ENCODE measurements around the gene ZNF652. TPM values are rescaled to one million over a fixed set of nuclear protein-coding genes. Genes with fewer than 3 reads are reported as not detected.
"Not testable (repeated sequence)": the region's sequence is repeated elsewhere in the genome, so short reads cannot be mapped to it uniquely, and the experiment has no call there.

The ZNF652 gene
- total RNA-seq, 3 donors from 2014 or later = 2.8 to 3.2 (median 3.1) TPM

DNA sequence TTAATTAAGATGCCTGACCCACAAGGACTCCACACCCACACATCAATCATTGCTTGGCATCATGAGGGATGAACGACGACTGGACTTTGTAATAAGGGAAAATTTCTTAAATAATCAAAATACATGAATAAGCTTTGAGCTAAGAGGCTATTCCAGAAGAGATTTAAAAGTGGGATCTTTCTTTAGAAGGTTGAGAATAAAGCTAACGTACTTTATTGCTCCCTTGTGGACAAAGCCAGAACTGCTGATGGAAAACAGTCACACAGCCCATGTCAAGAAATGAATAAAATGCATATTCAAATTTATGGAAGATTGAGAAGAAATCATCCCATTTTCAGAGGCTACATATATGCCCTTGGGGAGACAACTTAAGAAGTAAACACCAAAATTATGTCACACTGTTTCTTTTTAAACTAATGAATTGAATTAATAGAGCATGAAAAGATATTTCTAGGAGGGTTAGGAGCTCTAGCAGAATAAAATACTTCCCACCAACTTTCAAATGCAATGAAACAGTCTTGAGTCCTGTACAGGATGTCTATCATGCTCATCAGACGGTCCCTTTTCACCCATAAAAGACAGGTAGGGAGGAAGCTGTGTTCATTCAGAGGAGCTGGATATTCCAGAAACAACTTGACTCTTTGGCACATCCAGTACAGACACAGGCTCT is 71.2 kb downstream of the ZNF652 start:
- H3K36me3 Mint-ChIP-seq (ENCODE audit: insufficient read depth) = peaks cover 2% of the 10 kb centered on the region
- DNase-seq = peak; percentile 7
- H3K27me3 Mint-ChIP-seq (ENCODE audit: low read depth) = no peaks in the 10 kb centered on the region
- no peak for ATAC-seq
- H3K9me3 Mint-ChIP-seq = no peaks in the 10 kb centered on the region
- no peak overlapping the region for H3K4me3 Mint-ChIP-seq
- peaks cover 8% of the 10 kb centered on the region for H3K4me1 Mint-ChIP-seq (ENCODE audit: low read depth)

- DNase-seq (no peak), ATAC-seq (no peak)
- Mint-ChIP-seq H3K27me3 (ENCODE audit: low read depth) (no peaks in the 10 kb centered on the region), H3K9me3 (no peaks in the 10 kb centered on the region), H3K4me1 (ENCODE audit: low read depth) (peaks cover 2% of the 10 kb centered on the region), H3K36me3 (ENCODE audit: insufficient read depth) (peaks cover 2% of the 10 kb centered on the region), H3K4me3 (no peak overlapping the region)
These were observed 73.7 kb downstream of the ZNF652 start for GRCh38 chr17:49288388-49288787.

DNA sequence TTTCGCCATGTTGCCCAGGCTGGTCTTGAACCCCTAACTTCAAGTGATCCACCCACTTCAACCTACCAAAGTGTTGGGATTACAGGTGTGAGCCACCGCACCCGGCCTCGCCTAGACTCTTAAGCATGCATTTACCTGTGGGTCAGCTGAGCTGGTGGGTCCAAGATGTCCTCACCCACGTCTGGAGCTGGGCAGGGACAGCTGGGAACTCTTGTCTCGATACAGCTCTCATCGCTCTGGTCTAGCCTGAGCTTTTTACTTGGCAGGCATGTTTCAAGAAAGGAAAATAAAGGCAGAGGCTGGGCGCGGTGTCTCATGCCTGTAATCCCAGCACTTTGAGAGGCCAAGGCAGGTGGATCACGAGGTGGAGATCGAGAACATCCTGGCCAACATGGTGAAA is 74.6 kb downstream of the ZNF652 start:
- no peaks in the 10 kb centered on the region for H3K4me1 Mint-ChIP-seq (ENCODE audit: low read depth)
- DNase-seq (no peak), ATAC-seq (no peak)
- H3K4me3 Mint-ChIP-seq = no peak overlapping the region
- H3K36me3 Mint-ChIP-seq (ENCODE audit: insufficient read depth) = peaks cover 1% of the 10 kb centered on the region
- peaks cover 2% of the 10 kb centered on the region for H3K27me3 Mint-ChIP-seq (ENCODE audit: low read depth)
- no peaks in the 10 kb centered on the region for H3K9me3 Mint-ChIP-seq

- H3K27me3 Mint-ChIP-seq (ENCODE audit: low read depth); H3K9me3 Mint-ChIP-seq; H3K4me3 Mint-ChIP-seq; H3K4me1 Mint-ChIP-seq (ENCODE audit: low read depth); H3K36me3 Mint-ChIP-seq (ENCODE audit: insufficient read depth); DNase-seq; ATAC-seq: not testable (repeated sequence)
These were observed 75.6 kb downstream of the ZNF652 start for GRCh38 chr17:49286261-49286973.

DNA sequence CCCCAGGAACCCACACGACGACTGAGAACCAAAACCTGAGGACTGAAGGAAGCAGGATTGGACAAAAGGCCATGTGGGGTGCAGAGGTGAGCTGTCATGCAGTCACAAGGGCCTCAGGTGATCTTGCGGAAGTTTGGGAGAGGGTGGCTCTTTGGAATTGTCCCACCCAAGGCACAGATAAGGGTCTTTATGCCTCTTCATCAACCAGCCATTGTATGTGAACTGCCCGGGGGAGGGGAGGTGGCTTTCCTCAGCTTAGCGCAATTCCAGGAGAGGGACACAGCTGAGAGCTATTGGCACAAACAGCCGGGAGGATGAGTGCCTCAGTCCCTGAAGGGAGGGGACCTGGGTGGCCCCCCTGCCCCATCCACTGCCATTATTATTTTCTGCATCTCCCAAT is 76.3 kb downstream of the ZNF652 start:
- H3K9me3 Mint-ChIP-seq = no peaks in the 10 kb centered on the region
- H3K36me3 Mint-ChIP-seq (ENCODE audit: insufficient read depth) = no peaks in the 10 kb centered on the region
- ATAC-seq (no peak), DNase-seq (no peak)
- peaks cover 4% of the 10 kb centered on the region for H3K27me3 Mint-ChIP-seq (ENCODE audit: low read depth)
- no peaks in the 10 kb centered on the region for H3K4me1 Mint-ChIP-seq (ENCODE audit: low read depth)
- no peak overlapping the region for H3K4me3 Mint-ChIP-seq

GRCh38 chr17:49280918-49281317 is 81.1 kb downstream of the ZNF652 start:
- Mint-ChIP-seq H3K9me3 (no peaks in the 10 kb centered on the region), H3K36me3 (ENCODE audit: insufficient read depth) (no peaks in the 10 kb centered on the region), H3K4me3 (no peak overlapping the region)

GRCh38 chr17:49280061-49280460 is 82.0 kb downstream of the ZNF652 start:
- no peaks in the 10 kb centered on the region for H3K9me3 Mint-ChIP-seq
- ATAC-seq (no peak), DNase-seq (no peak)
- H3K4me3 Mint-ChIP-seq = no peak overlapping the region
- H3K4me1 Mint-ChIP-seq (ENCODE audit: low read depth) = no peaks in the 10 kb centered on the region
- peaks cover 4% of the 10 kb centered on the region for H3K27me3 Mint-ChIP-seq (ENCODE audit: low read depth)
- no peaks in the 10 kb centered on the region for H3K36me3 Mint-ChIP-seq (ENCODE audit: insufficient read depth)

More at GRCh38 chr17:49280918-49281317, 81.1 kb downstream of the ZNF652 start:
- DNase-seq = no peak
- peaks cover 4% of the 10 kb centered on the region for H3K27me3 Mint-ChIP-seq (ENCODE audit: low read depth)
- H3K4me1 Mint-ChIP-seq (ENCODE audit: low read depth) = no peaks in the 10 kb centered on the region
- no peak for ATAC-seq

GRCh38 chr17:49279263-49280015 is 82.6 kb downstream of the ZNF652 start:
- ATAC-seq; H3K36me3 Mint-ChIP-seq (ENCODE audit: insufficient read depth); H3K27me3 Mint-ChIP-seq (ENCODE audit: low read depth); H3K4me1 Mint-ChIP-seq (ENCODE audit: low read depth); DNase-seq; H3K4me3 Mint-ChIP-seq; H3K9me3 Mint-ChIP-seq: not testable (repeated sequence)

- no peak for DNase-seq
- H3K4me1 Mint-ChIP-seq (ENCODE audit: low read depth) = no peaks in the 10 kb centered on the region
- no peaks in the 10 kb centered on the region for H3K9me3 Mint-ChIP-seq
- H3K27me3 Mint-ChIP-seq (ENCODE audit: low read depth) = peaks cover 4% of the 10 kb centered on the region
- ATAC-seq = no peak
- no peak overlapping the region for H3K4me3 Mint-ChIP-seq
- no peaks in the 10 kb centered on the region for H3K36me3 Mint-ChIP-seq (ENCODE audit: insufficient read depth)
These were observed 84.0 kb downstream of the ZNF652 start for GRCh38 chr17:49278076-49278475.

GRCh38 chr17:49277638-49278037 is 84.4 kb downstream of the ZNF652 start:
- Mint-ChIP-seq H3K9me3 (no peaks in the 10 kb centered on the region), H3K27me3 (ENCODE audit: low read depth) (peaks cover 3% of the 10 kb centered on the region), H3K4me3 (no peak overlapping the region), H3K36me3 (ENCODE audit: insufficient read depth) (no peaks in the 10 kb centered on the region), H3K4me1 (ENCODE audit: low read depth) (no peaks in the 10 kb centered on the region)
- no peak for DNase-seq
- no peak for ATAC-seq

- H3K4me3 Mint-ChIP-seq; H3K27me3 Mint-ChIP-seq (ENCODE audit: low read depth); DNase-seq; H3K4me1 Mint-ChIP-seq (ENCODE audit: low read depth); H3K9me3 Mint-ChIP-seq; H3K36me3 Mint-ChIP-seq (ENCODE audit: insufficient read depth); ATAC-seq: not testable (repeated sequence)
These were observed 86.1 kb downstream of the ZNF652 start for GRCh38 chr17:49275981-49276380.

DNA sequence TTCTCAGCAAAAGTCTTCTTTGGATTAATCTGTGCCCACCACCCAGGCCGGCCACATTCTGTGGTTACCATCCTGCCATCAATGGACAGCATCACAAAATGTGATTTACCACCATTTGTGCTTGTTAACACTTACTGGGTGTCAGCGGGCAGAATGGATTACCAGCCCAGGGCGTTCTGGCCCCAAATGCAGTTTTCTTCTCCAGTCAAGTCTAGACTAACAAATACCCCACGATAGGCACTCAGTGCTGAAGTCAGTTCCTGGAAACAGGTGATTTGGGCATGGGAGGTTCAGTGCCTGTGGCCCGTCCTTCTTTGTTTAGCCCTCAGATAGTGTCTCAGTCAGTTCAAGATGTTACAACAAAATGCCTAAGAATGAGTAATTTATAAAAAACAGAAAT is 92.7 kb downstream of the ZNF652 start:
- no peak for ATAC-seq
- H3K36me3 Mint-ChIP-seq (ENCODE audit: insufficient read depth) = no peaks in the 10 kb centered on the region
- no peak overlapping the region for H3K4me3 Mint-ChIP-seq
- DNase-seq = no peak
- H3K9me3 Mint-ChIP-seq = no peaks in the 10 kb centered on the region
- no peaks in the 10 kb centered on the region for H3K27me3 Mint-ChIP-seq (ENCODE audit: low read depth)
- no peaks in the 10 kb centered on the region for H3K4me1 Mint-ChIP-seq (ENCODE audit: low read depth)

DNA sequence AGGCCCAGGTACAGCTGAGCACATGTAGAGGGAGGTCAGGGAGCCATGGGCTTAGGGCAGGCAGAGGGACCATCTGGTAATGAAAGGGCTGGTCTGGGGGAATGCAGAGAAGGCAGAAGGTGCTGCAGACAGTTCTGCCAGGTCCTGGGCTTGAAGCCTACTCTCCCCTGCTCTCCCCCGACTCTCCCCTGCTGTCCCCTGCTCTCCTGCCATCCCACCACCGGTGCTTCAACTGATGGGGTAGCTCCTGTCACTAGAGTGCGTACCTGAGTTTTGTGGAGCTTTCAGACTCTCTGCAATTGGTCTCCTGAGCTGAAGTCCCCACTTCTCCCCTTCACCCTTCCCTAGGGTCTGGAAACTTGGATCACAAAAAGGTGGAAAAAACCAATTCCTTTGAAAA is 94.1 kb downstream of the ZNF652 start:
- no peak for DNase-seq
- Mint-ChIP-seq H3K9me3 (no peaks in the 10 kb centered on the region), H3K36me3 (ENCODE audit: insufficient read depth) (no peaks in the 10 kb centered on the region), H3K4me3 (no peak overlapping the region), H3K4me1 (ENCODE audit: low read depth) (no peaks in the 10 kb centered on the region), H3K27me3 (ENCODE audit: low read depth) (no peaks in the 10 kb centered on the region)
- no peak for ATAC-seq

- Mint-ChIP-seq H3K9me3 (no peaks in the 10 kb centered on the region), H3K36me3 (ENCODE audit: insufficient read depth) (no peaks in the 10 kb centered on the region), H3K4me1 (ENCODE audit: low read depth) (peaks cover 1% of the 10 kb centered on the region), H3K27me3 (ENCODE audit: low read depth) (no peaks in the 10 kb centered on the region), H3K4me3 (no peak overlapping the region)
- DNase-seq (no peak), ATAC-seq (no peak)
These were observed 95.8 kb downstream of the ZNF652 start for GRCh38 chr17:49266233-49266632.

- H3K9me3 Mint-ChIP-seq; ATAC-seq; H3K27me3 Mint-ChIP-seq (ENCODE audit: low read depth); H3K4me3 Mint-ChIP-seq; H3K36me3 Mint-ChIP-seq (ENCODE audit: insufficient read depth); DNase-seq: not testable (repeated sequence)
- H3K4me1 Mint-ChIP-seq (ENCODE audit: low read depth) = peaks cover 13% of the 10 kb centered on the region
These were observed 100.5 kb downstream of the ZNF652 start for GRCh38 chr17:49261540-49261939.
